Skin epidermis (tissue), 12 donors: ENCODE measurements around the gene GGTLC2.
"Not testable (repeated sequence)": the region's sequence is repeated elsewhere in the genome, so short reads cannot be mapped to it uniquely, and the experiment has no call there.

ENCODE experiments used
- H3K27ac ChIP-seq, 21 experiments: fragments of 200-600 bp; sonication (generic) in 11 of 21; one replicate each; pipeline ENCODE4 v1.5.0; 2020; ENCODE audit warnings: mild to moderate bottlenecking in 3 of 21, inconsistent platforms in 2 of 21, moderate library complexity in 2 of 21
- H3K4me3 ChIP-seq, 7 experiments: fragments of 200-600 bp; sonication (generic) in 2 of 7; one replicate each; pipeline ENCODE4 v1.5.0; 2020; ENCODE audit warnings: inconsistent platforms in 2 of 7, mild to moderate bottlenecking in 2 of 7, moderate library complexity in 1 of 7

Gene GGTLC2

DNA sequence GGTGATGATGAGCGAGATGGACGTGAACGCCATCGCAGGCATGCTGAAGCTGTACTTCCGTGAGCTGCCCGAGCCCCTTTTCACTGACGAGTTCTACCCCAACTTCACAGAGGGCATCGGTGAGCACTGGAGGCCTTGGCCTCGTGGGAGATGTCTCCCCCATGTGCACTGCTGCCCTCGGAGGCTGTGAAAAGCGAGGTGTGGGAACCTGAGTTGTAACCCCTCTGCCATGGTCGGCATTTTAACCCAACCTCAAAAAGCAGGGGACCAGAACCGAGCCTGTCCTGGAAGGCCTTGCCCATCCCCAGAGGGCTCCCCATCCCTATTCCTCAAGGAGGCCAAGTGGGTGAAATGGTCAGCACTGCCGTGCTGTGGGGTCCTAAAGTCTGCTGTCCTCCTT is 10.9 kb upstream of the GGTLC2 start:
- H3K27ac ChIP-seq, H3K4me3 ChIP-seq: not testable (repeated sequence)

DNA sequence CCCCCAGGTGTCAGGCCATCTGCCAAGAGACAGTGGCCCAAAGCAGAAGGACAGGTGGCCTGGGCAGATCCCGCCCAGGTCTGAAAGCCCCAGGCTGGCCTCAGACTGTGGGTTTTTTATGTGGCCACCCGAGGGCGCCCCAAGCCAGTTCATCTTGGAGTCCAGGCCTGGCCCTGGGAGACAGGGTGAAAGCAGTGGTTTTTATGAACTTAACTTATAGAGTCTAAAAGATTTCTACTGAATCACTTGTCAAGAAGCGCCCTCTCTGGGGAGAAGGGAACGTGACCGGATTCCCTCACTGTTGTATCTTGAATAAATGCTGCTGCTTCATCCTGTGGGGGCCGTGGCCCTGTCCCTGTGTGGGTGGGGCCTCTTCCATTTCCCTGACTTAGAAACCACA is 8.2 kb upstream of the GGTLC2 start:
- not testable (repeated sequence) for H3K27ac ChIP-seq, H3K4me3 ChIP-seq

DNA sequence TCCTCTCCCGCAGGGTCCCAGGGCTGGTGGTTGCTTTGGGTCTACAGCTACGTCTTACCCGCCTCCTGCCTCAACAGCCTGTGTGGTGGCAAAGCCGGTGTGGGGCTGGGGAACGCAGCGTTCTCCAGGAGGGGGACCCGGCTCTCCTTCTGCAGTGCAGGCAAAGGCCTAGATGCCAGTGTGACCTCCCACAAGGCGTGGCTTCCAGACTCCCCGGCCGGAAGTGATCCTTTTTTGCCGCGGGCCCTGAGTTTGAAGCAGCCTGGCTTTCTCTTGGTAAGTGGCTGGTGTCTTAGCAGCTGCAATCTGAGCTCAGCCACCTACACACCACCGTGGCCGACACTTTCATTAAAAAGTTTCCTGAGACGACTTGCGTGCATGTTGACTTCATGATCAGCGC is 6.1 kb upstream of the GGTLC2 start:
- H3K27ac ChIP-seq, H3K4me3 ChIP-seq: not testable (repeated sequence)

DNA sequence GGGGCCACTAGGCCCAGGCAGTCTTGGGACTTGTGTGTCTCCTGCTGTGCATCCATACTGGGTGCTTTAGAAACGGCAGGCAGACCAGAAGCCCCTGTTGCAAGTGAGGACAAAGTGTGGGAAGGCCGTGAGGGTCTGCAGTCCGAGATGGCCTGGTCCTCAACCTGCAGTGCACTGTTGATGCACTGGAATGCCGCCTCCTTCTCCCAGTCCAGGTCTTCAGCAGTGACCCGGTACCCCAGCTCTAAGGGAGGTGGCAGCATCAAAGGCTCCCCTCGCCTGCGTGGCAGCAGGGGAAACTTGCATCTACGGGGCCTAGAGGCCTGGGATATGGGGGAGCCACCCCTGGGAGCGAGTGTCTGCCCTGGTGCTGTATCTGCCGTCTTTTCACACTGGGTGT is 2.2 kb upstream of the GGTLC2 start:
- H3K4me3 ChIP-seq, H3K27ac ChIP-seq: not testable (repeated sequence)

DNA sequence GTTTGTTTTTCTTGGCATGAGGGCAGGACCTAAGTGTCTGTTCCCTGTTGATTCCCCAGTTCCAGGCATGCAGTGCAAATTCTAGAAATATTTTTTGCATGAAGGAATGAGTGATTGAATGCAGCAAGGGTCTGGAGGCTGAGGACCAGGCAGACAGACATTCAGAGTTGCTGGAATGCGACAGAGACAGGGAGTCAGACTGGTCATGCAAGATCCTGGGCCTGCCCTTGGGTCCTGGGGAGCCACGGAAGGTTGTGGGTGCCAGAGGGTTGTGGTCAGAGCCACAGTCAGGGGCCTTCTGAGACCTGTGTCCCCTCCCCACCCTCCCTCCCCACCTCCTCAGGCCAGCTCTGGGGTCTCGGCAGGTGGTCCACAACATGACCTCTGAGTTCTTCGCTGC is 1.6 kb downstream of the GGTLC2 start:
- not testable (repeated sequence) for H3K27ac ChIP-seq, H3K4me3 ChIP-seq

DNA sequence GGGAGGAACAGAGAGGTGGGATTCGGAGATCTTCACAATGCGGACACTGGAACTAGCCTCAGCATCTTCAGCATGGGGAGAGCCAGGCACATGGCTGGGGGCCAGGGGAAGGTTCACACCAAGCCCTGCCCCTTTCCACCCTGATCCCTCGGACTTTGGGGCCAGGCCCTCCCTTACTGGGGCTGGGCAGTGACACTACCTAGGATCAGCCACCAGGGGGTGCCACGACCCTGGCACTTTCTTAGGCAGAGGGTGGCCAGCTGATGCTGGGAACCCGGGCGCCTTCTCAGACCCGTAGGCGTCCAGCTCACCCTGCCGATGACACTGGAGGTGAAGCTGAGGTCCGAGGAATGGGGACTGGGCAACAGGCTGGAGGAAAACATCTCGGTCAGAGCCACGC is 3.5 kb downstream of the GGTLC2 start:
- H3K4me3 ChIP-seq, H3K27ac ChIP-seq: not testable (repeated sequence)

DNA sequence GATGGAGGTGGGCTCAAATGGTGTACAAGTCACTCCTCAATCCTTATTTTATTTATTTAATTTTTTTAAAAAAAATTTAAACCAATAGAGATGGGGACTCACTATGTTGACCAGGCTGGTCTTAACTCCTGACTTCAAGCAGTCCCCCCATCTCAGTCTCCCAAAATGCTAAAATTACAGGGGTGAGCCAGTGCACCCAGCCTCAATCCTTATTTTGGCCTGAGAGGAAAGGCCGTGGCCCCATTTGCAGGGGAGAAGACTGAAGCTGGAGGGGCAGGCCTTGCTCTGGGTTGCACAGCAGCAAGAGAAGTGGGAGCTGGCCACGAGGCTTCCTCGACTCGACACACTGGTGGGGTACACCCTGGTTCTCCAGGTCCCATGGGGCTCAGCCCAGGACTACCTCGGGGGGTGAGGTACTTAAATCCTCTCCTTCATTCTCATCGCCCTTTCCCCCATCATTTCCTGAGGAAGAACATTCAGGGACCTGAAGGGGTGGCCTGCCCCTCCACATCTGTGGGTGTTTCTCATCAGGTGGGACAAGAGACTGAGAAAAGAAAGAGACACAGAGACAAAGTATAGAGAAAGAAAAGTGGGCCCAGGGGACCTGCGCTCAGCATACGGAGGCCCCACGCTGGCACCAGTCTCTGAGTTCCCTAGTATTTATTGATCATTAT is 4.6 kb downstream of the GGTLC2 start:
- H3K27ac ChIP-seq: not testable (repeated sequence)

DNA sequence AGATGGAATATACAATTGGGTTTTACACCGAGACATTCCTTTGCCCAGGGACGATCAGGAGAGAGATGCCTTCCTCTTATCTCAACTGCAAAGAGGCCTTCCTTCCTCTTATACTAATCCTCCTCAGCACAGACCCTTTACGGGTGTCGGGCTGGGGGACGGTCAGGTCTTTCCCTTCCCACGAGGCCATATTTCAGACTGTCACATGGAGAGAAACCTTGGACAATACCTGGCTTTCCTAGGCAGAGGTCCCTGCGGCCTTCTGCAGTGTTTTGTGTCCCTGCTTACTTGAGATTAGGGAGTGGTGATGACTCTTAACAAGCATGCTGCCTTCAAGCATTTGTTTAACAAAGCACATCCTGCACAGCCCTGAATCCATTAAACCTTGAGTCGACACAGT is 5.3 kb downstream of the GGTLC2 start:
- not testable (repeated sequence) for H3K4me3 ChIP-seq, H3K27ac ChIP-seq

More for the DNA sequence above, 4.6 kb downstream of the GGTLC2 start:
- not testable (repeated sequence) for H3K4me3 ChIP-seq

DNA sequence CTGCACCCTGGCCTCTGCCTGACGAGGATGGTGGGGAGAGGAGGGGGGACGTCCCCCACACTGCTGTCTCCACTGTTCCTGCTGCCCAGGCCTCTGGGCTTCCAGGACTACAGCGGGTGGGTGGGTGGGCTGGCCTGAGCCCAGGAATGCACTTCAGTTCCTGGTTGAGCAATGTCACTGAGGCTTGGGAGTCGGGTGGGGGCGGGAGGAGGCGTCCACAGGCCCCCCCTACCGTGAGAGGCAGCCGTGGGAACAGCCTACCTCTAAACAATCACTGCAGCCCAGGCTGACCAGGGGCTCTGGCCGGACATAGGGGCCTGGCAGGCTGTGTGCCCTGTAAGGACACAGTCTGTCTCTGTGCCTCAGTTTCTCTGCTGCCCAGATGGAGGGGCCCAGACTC is 6.0 kb downstream of the GGTLC2 start:
- H3K27ac ChIP-seq, H3K4me3 ChIP-seq: not testable (repeated sequence)

DNA sequence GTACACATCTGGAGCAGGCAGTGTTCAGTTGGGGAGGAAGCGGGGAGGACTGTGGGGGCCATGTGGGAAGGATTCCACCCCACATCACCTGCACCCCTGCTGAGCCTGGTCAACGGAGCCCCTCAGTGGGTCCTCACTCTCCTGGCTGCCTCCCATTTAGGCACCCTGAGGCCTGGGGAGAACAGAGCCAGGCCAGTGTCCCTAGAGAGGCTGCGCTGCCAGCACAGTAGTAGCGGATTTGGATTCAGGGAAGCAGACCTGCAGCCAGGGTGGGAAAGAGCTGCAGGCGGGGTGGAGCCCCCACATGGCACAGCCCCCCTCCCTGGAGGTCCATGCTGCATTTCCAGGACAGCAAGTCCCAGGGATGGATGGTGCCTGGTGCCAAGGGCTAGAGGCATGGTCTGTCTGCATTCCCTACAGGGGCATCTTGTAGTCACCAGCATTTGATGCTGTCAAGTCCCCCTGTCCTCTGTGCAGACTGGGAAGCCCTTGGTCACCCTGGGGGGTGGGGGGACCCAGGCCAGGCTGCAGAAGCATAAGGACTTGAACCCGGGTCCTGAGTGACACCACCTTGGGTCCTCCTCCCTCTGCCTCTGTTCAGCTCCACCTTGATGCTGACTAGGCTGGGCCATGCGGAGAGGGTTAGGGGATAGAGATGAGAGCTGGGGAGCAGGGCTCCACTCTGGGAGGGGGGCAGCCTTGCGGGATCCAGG is 6.5 kb downstream of the GGTLC2 start:
- not testable (repeated sequence) for H3K4me3 ChIP-seq

DNA sequence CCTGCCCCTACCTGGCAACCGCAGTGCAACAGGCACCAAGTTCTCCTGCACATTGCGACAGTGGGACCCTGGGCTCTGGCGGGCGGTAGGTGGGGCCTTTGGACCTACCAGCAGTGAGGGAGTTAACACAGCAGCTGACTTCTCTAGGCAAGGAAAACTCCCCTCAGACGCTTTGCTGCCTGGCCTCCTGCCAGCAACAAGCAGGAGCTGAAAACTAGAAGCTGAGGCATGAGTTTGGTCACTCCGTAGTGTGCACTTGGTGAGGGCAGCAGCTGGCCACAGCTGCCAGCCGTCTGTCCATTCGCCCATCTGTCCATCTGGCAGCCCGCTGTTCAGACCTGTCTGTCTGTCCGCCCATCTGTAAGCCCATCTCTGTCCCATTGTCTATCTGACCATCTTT is 7.2 kb downstream of the GGTLC2 start:
- not testable (repeated sequence) for H3K27ac ChIP-seq

More for the DNA sequence above, 6.5 kb downstream of the GGTLC2 start:
- H3K27ac ChIP-seq: not testable (repeated sequence)

DNA sequence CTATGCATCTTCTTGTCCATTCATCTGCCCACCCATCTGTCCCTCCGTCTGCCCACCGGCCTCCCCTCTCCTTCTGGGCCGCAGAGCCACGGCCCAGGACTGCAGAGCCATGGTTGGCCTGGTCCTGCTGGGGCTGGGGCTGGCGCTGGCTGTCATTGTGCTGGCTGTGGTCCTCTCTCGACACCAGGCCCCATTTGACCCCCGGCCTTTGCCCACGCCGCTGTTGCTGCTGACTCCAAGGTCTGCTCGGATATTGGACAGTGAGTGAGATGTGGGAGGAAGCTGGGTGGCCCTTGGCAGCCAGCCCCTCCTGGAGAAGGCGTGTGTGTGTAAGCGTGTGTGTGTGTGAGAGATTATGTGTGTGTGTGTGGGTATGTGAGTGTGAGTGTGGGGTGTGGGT is 7.7 kb downstream of the GGTLC2 start:
- not testable (repeated sequence) for H3K4me3 ChIP-seq, H3K27ac ChIP-seq

More for the DNA sequence above, 7.2 kb downstream of the GGTLC2 start:
- not testable (repeated sequence) for H3K4me3 ChIP-seq

DNA sequence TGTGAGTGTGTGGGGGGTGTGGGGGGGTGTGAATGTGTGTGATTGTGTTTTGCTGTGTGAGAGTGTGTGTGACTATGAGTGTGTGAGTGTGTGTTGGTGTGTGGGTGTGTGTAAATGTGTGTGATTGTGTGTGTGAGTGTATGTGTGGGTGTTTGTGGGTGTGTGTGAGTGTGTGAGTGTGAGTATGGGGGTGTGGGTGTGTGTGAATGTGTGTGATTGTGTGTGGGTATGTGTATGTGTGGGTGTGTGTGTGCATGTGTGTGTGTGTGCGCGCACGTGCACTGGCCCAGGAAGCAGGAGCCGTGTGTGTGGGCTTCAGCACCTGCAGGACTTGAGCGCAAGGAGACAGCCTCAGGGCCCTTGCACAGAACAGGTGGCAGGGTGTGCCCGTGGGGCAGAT is 8.2 kb downstream of the GGTLC2 start:
- not testable (repeated sequence) for H3K27ac ChIP-seq, H3K4me3 ChIP-seq

DNA sequence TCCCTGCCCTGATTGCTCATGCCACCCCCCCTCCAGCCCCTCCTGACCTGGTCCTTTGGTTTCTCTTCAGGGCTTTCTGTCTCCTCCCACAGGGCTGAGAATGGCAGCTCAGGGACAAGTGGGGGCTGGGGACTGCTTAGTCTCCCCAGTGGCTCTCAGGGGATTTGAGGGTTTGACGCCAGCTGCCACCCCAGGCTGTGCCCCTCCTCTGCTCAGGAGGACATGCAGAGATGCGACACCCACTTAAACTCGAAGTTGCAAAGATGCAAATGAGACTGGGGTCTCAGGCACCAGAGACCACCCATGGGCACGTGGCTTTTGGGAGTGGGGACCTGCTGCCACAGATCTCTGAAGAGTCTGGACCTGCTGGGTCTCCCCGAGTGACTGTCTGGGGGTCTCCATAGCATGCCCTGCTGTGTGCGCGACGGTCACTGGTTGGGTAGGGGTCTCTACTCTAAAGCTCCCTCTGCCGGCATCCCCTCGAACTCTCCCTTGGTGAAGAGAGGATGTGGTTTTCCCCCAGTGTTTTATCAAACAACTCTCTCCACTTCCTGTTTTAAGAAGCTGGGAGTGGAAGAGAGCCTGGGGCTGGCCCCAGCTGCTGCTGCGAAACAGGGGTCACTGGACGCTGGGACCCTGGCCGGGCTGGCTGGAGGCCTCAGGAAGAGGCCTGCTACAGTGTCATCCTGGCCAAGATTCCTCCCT is 9.4 kb downstream of the GGTLC2 start:
- not testable (repeated sequence) for H3K27ac ChIP-seq, H3K4me3 ChIP-seq

DNA sequence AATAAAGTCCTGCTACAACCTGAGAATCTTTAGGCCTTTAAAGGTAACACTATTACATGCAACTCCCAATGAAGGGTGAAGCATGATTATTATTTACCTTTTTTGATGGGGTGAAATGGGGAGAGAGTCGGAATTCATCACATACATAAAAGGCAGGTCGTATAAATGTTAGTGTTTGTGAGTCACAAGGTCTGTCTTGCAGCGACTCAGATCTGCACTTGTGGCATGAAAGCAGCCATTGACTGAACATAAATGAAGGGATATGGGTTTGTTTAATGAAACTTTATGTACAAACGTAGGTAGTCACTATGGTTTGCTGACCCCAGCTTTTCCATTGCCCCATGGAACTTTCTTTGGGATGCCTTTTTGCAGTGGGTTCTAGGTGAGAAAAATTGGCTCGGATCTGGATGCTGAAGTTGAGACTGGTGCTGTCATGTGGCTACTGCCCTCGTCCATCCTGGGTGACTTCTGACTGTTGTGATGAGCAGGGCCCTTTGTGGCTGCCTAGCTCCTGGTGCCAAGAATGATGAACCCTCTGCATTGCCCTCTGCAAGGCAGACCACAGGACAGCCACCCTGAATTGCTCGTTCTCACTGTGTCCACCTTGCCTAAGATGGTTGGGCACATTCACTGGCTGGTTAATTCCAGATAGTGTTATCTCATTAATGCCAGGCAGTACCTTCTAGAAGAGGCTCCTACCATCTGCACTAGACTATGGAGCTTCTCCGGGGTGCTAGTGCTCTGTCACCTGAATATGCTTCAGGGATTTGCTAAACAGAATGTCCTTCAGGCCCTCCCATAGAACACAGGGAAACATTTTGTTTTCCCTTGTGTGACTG is 11.3 kb downstream of the GGTLC2 start:
- Histone ChIP-seq H3K27ac (no peak overlapping the region), H3K4me3 (no peak overlapping the region)

DNA sequence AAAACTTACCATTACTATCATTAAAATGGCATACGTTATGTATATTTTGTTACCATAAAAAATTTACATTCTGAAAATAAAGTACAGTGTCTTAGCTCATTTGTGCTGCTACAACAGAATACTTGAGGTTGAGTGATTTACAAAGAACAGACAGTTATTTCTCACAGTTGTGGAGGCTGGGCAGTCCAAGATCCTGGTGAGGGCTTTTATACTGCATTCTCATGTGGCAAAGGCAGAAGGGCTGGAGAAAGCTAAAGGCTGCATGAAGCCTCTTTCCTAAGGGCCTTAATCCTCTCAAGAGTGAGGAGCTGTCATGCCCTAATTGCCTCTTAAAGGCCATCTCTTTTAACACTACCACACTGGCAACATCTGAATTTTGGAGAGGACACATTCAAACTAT is 13.3 kb downstream of the GGTLC2 start:
- H3K4me3 ChIP-seq: no peak overlapping the region
- H3K27ac ChIP-seq: no peak overlapping the region

DNA sequence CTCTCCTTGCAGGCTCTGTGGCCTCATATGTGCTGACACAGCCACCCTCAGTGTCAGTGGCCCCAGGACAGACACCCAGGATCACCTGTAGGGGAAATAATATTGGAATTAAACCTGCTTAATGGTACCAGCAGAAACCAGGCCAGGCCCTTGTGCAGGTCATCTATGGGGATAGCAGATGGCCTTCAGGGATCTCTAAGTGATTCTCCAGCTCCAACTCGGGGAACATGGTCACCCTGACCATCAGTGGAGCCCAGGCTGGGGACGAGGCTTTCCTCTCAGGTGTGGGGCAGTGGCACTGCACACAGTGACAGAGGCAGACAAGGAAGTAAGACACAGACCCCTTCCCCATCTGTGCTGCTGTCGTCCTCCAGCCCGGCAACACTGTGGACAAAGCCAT is 16.9 kb downstream of the GGTLC2 start:
- Histone ChIP-seq H3K4me3 (no peak overlapping the region), H3K27ac (no peak overlapping the region)

DNA sequence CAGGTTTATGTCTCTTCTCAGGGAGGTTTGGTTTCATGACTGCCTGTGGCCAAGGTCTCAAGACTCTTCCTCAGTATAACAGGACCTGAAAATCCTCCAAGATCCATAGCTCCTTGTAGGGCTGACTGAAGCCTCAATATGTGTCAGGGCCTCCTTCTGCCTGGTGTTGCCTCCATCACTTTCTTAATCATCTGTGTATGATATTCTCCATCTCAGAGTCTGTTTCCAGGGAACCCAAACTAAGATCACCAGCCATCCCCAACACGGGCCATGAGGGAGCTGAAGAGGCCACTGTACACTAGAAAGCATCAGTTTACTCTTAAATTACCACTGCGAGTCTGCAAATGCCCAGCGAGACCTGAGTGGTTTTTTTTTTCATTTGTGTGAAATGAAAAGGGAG is 17.7 kb downstream of the GGTLC2 start:
- Histone ChIP-seq H3K27ac (no peak overlapping the region), H3K4me3 (no peak overlapping the region)

DNA sequence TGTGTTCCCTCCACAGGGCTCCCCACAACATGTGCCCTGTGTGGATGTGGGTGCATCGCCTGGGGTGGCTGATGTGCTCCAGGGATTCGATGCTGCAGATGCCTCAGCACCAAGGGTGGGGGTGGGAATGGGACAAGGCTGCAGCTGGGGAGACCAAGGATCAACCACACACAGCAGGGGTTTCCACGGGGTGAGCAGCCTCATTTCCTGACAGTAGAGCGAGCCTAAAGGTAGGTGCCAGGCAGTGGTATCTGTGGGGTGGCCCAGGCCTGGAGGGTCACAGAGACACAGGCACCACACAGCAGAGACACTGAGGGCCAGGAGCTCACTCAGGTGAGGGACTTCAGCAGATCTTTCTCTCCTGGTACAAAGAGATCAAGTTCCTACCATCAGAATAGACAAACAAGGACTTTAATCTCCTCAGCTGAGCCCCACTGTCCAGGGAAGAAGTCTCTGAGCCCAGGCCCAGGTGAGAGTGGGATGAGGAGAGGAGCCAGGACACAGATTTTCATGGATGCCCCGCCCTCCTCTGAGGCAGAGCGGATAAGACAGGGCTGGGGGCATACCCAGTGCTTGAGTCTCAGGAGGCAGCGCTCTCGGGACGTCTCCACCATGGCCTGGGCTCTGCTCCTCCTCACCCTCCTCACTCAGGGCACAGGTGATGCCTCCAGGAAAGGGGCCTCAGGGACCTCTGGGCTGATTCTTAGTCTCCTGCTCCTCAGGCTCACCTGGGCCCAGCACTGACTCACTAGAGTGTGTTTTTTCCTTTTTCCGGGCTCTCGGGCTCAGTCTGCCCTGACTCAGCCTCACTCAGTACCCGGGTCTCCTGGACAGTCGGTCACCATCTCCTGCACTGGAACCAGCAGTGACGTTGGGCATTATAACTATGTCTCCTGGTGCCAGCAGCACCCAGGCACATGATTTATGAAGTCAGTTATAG is 19.7 kb downstream of the GGTLC2 start:
- Histone ChIP-seq H3K4me3 (no peak overlapping the region), H3K27ac (no peak overlapping the region)
